DLD1 (cell line): Measurements from ENCODE around the gene ZFPM1.

ENCODE experiments used
- in situ Hi-C: cut with HindIII; loops from 2 replicates; pipeline ENCODE4 v1.10.0; 2017; ENCODE audit warnings: low sequenced_read_pairs

ZFPM1 gene

DNA sequence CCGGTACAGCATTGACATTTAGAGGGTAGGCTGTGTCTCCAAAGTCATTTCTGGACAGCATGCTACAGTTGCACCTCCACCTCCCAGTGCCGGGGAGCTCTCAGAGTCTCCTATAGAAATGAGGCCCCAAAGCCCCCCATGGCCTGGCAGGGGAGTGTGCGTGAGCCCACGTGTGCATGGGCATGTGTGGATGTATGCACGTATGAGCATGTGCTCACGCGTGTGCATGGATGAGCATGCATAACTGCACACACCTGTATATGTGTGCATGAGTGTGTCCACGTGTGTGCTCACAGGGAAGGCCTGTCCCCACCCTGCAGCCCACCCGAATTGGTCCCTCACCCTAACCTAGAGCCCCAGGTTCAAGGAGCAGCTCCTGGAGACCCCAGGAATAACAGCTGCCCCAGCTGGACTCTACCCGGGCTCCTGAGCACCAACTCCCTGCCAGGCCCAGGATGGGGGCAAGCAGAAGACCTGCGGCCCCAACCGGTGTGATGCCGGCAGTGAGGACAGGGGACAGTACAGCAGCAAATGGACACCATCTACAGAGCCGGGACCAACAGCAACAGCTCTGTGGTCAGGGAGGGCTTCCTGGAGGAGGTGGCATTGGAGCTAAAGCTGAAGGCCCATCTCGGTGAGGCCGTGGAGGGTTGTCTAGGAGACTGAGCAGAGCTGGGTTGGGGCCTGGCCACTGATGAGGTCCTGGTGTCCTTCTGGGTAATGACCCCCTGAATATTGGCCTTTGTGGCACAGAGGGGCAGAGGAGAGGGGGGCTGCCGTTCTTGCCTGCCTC, 35.2 kb upstream of the ZFPM1 start:
- in situ Hi-C loops = no loop called here

GRCh38 chr16:88418869-88419268, 34.2 kb upstream of the ZFPM1 start:
- in situ Hi-C loops = no loop called here

DNA sequence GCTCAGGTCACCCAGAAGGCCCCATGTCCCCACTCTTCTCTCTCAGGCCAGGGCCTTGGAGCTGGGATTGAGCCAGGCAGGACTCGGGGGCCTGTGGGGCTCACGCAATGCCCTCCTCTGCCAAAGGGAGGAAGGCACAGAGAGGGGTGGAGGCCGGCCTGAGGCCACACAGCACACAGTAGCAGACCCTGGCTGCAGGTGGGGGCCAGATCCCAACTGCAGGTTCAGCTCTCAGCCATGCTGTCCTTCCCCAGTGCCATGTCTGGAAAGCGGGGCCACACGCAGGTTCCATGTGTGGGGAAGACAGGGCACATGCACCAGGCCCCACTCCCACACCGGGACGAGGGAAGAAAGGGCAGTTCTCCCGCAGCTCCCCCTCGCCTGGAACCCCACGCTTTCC, 33.3 kb upstream of the ZFPM1 start:
- in situ Hi-C loops = no loop called here

DNA sequence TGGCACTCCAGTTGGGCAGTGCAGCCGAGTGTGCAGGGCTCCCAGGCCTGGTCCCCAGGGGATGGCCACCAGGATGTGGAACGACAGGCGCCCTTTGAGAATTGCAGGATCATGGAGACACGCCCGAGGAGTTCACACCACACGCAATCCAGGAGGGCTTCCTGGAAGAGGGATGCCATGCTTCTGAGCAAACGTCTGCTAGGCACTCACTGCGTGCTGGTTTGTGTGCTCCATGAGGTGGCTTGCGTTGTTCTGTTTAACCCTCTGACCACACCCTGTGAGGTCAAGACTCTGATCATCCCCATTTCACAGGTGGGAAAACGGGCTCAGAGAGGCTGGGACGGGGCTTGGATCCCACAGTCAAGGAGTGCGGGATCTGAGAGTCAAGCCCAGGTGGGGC, 32.6 kb upstream of the ZFPM1 start:
- in situ Hi-C loops = no loop called here

GRCh38 chr16:88421301-88421700, 31.8 kb upstream of the ZFPM1 start:
- in situ Hi-C loops = no loop called here

DNA sequence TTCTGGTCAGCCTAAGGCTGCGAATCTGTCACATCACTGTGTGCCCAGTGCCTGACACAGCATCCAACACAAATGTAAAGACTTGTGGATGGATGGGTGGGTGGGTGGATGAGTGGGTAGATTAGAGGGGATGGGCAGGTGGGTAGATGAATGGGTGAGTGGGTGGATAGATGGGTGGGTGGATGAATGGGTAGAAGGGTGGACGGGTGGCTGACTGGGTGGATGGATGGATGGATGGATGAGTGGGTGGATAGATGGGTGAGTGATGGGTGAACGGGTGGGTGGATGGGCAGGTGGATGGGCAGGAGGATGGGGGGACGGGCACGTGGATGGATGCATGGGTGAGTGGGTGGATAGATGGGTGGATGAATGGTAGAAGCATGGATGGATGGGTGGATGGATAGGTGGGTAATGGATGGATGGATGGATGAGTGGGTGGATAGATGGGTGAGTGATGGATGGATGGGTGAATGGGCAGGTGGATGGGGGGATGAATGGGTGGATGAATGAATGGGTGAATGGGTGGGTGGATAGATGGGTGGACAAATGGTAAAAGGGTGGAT, 31.1 kb upstream of the ZFPM1 start:
- in situ Hi-C loops = no loop called here

GRCh38 chr16:88422733-88423447, 30.2 kb upstream of the ZFPM1 start:
- in situ Hi-C loops = no loop called here

DNA sequence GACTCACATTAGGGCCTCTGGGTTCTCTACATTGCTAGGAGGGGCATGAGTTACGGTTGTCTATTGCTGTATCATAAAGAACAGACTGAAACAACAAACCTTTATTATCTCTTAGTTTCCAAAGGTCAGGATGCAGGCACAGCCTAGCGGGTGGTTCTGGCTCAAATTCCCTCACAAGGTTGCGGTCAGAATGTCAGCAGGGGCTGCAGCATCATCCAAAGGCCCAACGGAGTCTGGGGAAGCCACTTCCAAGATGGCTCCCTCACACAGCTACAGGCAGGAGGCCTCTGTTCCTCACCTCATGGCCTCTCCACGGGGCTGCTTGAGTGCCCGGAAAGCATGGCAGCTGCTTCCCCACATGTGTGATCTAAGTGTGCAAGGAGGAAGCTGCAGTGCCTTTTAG, 29.6 kb upstream of the ZFPM1 start:
- in situ Hi-C loops = no loop called here

GRCh38 chr16:88424587-88425235, 28.4 kb upstream of the ZFPM1 start:
- in situ Hi-C loops = loop anchor here (25.0 kb wide), 1 partner anchor 113 kb away; no protein-coding TSS in a partner anchor

GRCh38 chr16:88426018-88426417, 27.1 kb upstream of the ZFPM1 start:
- in situ Hi-C loops = loop anchor here (25.0 kb wide), 1 partner anchor 111 kb away; no protein-coding TSS in a partner anchor

- in situ Hi-C loops = loop anchor here (25.0 kb wide), 1 partner anchor 110 kb away; no protein-coding TSS in a partner anchor
Observed at GRCh38 chr16:88427376-88427775, 25.7 kb upstream of the ZFPM1 start.

- in situ Hi-C loops = loop anchor here (25.0 kb wide), 1 partner anchor 109 kb away; no protein-coding TSS in a partner anchor
Observed at GRCh38 chr16:88428156-88428555, 24.9 kb upstream of the ZFPM1 start.

GRCh38 chr16:88428616-88429386, 24.3 kb upstream of the ZFPM1 start:
- in situ Hi-C loops = loop anchor here (25.0 kb wide), 1 partner anchor 108 kb away; no protein-coding TSS in a partner anchor

GRCh38 chr16:88429387-88430184, 23.5 kb upstream of the ZFPM1 start:
- in situ Hi-C loops = loop anchor here (25.0 kb wide), 1 partner anchor 108 kb away; no protein-coding TSS in a partner anchor

GRCh38 chr16:88430185-88430523, 22.9 kb upstream of the ZFPM1 start:
- in situ Hi-C loops = loop anchor here (25.0 kb wide), 1 partner anchor 107 kb away; no protein-coding TSS in a partner anchor

DNA sequence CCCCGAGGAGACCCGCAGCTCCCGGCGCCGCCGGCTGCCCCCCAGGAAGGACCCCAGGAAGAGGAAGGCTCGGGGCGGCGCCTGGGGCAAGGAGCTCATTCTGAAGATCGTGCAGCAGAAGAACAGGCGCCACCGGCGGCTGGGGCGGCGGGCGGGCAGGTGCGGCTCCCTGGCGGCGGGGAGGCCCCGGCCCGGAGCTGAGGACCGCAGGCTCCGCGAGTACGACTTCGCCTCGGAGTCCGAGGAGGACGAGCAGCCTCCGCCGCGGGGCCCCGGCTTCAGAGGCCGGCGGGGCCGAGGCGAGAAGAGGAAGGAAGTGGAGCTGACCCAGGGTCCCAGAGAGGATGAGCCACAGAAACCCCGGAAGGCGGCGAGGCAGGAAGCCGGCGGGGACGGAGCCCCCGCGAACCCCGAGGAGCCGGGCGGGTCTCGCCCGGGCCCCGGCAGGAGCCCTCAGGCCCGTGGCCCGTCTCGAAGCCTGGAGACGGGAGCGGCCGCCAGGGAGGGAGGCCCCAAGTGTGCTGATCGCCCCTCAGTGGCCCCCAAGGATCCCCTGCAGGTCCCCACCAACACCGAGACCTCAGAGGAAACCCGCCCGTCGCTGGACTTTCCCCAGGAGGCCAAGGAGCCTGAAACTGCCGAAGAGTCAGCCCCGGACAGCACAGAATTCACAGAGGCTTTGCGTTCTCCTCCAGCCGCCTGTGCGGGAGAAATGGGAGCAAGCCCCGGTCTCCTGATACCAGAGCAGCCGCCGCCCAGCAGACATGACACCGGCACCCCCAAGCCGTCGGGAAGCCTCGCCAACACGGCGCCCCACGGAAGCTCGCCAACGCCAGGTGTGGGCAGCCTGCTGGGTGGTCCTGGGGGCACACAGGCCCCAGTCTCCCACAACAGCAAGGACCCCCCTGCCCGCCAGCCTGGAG, 22.3 kb upstream of the ZFPM1 start:
- in situ Hi-C loops = loop anchor here (25.0 kb wide), 1 partner anchor 107 kb away; no protein-coding TSS in a partner anchor

- in situ Hi-C loops = loop anchor here (25.0 kb wide), 1 partner anchor 106 kb away; no protein-coding TSS in a partner anchor
Observed at GRCh38 chr16:88431651-88432050, 21.4 kb upstream of the ZFPM1 start.

DNA sequence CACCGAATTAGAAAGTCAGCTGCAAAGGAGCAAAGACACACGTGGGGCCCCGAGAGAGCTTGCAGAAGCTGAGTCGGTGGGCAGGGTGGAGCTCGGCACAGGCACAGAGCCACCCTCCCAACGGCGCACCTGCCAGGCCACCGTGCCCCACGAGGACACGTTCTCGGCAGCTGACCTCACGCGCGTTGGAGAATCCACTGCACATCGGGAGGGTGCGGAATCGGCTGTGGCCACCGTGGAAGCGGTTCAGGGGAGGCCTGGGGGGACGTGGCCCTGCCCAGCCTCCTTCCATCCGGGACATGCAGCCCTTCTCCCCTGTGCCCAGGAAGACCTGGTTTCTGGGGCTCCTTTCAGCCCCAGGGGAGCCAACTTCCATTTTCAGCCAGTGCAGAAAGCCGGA, 20.9 kb upstream of the ZFPM1 start:
- in situ Hi-C loops = loop anchor here (25.0 kb wide), 1 partner anchor 105 kb away; no protein-coding TSS in a partner anchor
